HCT116 (cell line): ENCODE measurements around the gene CLPX.

ENCODE experiments used
- RAD21 ChIP-seq: IDR thresholded peaks from 2 replicates; pipeline ENCODE4 v1.6.1; 2012; ENCODE audit warnings: low read depth, mild to moderate bottlenecking
- SP1 ChIP-seq: IDR thresholded peaks from 2 replicates; pipeline ENCODE4 v1.6.1; 2012; ENCODE audit warnings: low read depth
- YY1 ChIP-seq: IDR thresholded peaks from 2 replicates; pipeline ENCODE4 v1.6.1; 2011; ENCODE audit warnings: low read length, low read depth, moderate library complexity, mild to moderate bottlenecking; ENCODE audit not compliant: insufficient replicate concordance; ENCODE audit errors: extremely low read depth
- TF ChIP-seq, protein P1 (sequence below), 3 experiments: fragments of 200-600 bp in 1 of 3; sonication (generic) in 1 of 3; IDR thresholded peaks in 2 of 3; conservative IDR thresholded peaks in 1 of 3; 2 replicates each; pipeline ENCODE4 v1.5.1; 2012 to 2017; ENCODE audit warnings: low read depth in 2 of 3, low read length in 2 of 3, antibody characterized with exemption in 1 of 3, borderline replicate concordance in 1 of 3, control low read depth in 1 of 3, mild to moderate bottlenecking in 1 of 3, mixed read lengths in 1 of 3, mixed run types in 1 of 3, moderate library complexity in 1 of 3; ENCODE audit not compliant: insufficient read depth in 1 of 3
- TF ChIP-seq, protein P2 (sequence below): IDR thresholded peaks from 2 replicates; pipeline ENCODE4 v1.6.1; 2012

DNA sequence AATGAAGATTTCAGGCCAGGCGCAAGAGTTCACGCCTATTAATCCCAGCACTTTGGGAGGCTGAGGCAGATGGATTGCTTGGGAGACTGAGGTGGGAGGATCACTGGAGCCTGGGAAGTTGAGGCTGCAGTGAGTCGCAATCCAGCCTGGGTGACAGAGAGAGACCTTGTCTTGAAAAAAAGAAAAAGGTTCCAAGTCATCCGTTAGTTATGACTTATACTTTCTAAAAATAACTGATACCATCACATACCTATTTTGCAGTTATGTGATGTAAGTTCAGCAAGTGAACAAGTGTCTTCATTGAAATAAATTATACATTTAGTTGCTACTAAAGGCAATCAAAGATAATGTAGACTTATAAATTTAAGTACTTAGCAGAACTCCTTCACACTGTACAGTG, 22.1 kb downstream of the CLPX start:
- TF ChIP-seq, protein P1, sequence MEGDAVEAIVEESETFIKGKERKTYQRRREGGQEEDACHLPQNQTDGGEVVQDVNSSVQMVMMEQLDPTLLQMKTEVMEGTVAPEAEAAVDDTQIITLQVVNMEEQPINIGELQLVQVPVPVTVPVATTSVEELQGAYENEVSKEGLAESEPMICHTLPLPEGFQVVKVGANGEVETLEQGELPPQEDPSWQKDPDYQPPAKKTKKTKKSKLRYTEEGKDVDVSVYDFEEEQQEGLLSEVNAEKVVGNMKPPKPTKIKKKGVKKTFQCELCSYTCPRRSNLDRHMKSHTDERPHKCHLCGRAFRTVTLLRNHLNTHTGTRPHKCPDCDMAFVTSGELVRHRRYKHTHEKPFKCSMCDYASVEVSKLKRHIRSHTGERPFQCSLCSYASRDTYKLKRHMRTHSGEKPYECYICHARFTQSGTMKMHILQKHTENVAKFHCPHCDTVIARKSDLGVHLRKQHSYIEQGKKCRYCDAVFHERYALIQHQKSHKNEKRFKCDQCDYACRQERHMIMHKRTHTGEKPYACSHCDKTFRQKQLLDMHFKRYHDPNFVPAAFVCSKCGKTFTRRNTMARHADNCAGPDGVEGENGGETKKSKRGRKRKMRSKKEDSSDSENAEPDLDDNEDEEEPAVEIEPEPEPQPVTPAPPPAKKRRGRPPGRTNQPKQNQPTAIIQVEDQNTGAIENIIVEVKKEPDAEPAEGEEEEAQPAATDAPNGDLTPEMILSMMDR (IDR thresholded peaks at IDR 0.05 in 2 of 3, conservative IDR thresholded peaks at IDR 0.05 in 1 of 3; ENCODE audit: borderline replicate concordance in 1 of 3, insufficient read depth in 1 of 3, low read depth in 2 of 3, low read length in 2 of 3): no peak
- TF ChIP-seq, protein P2, sequence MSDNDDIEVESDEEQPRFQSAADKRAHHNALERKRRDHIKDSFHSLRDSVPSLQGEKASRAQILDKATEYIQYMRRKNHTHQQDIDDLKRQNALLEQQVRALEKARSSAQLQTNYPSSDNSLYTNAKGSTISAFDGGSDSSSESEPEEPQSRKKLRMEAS: no peak
- TF ChIP-seq SP1: no peak
- no peak for TF ChIP-seq RAD21
- no peak for TF ChIP-seq YY1
